Measurements from ENCODE around the gene GALNT9.

- TF ChIP-seq TCF12 (IDR thresholded peaks at IDR 0.05) (no peak), TAF1 (IDR thresholded peaks at IDR 0.05; ENCODE audit: borderline replicate concordance, low read depth, low read length) (no peak), CTCF (IDR thresholded peaks at IDR 0.05) (no peak), IRF3 (IDR thresholded peaks at IDR 0.05; ENCODE audit: low read depth, low read length) (no peak), FOXM1 (IDR thresholded peaks at IDR 0.05; ENCODE audit: low read depth) (no peak), USF1 (IDR thresholded peaks at IDR 0.05; ENCODE audit: borderline replicate concordance, low read depth) (no peak), EP300 (IDR thresholded peaks at IDR 0.05; ENCODE audit: borderline replicate concordance in 1 of 2, low read depth in 1 of 2, low read length in 1 of 2) (no peak)
Observed at GRCh38 chr12:132222096-132222807, 107.1 kb downstream of the GALNT9 start.

Measured in SK-N-SH (cell line).